ENCODE results near the gene MTFR2. TPM values are rescaled to one million over a fixed set of nuclear protein-coding genes. Genes with fewer than 3 reads are reported as not detected.
A peak's percentile ranks its signal among the peaks of the same experiment; 100 is the strongest.

The MTFR2 gene
- total and polyA plus RNA-seq, 2 of the 13 experiments (the other 11 are each of a cell fraction or from before 2014, with no cell fraction given): 6.7 to 10.7 TPM

DNA sequence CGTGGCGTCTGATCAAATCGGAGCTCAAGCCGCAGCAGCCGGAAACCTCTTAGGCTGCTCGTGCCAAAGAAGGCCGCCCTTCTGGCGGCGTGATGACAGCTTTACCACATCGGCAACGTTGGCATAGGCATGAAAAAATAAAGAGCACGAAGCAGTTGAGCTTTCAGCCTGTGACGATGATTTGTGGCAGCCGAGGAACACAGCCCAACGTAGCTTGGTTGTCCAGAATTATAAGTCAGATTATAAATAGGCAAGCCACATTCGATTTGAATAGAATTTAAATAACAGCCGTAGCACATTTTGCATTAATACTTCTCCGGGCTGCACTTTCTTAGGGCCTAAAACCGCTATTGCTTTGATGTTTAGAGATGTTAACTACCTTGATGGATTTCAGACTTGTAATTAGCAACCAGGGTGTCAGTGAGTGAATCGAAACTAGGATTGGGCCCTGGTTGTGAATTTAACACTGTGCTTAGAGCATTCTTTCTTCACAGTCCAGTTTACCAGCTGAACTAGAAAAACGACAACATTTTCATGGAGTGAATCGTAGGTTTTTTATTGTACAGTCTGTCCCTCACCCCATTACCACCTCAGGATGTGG lies 40.4 kb upstream of the MTFR2 start (continued):
- TF ChIP-seq POLR2AphosphoS2 (IDR thresholded peaks at IDR 0.05; ENCODE audit: low read depth, low read length) (no peak), ZFAT (CRISPR knock-in tag; conservative IDR thresholded peaks at IDR 0.05) (0 out of 2 replicates have a peak, but pooled peaks have one; percentile 66), ZFY (CRISPR knock-in tag; IDR thresholded peaks at IDR 0.05) (peak; percentile 54), ZNF256 (CRISPR knock-in tag; conservative IDR thresholded peaks at IDR 0.05) (0 out of 2 replicates have a peak, but pooled peaks have one; percentile 15), ZNF234 (CRISPR knock-in tag; conservative IDR thresholded peaks at IDR 0.05) (no peak), ZNF549 (CRISPR knock-in tag; IDR thresholded peaks at IDR 0.05) (peak; percentile 66; the same call in 1 of the 2 replicates), ZNF550 (CRISPR knock-in tag; IDR thresholded peaks at IDR 0.05; ENCODE audit: borderline replicate concordance) (no peak), MTF1 (CRISPR knock-in tag; IDR thresholded peaks at IDR 0.05) (0 out of 2 replicates have a peak, but pooled peaks have one; percentile 65), ZNF530 (CRISPR knock-in tag; IDR thresholded peaks at IDR 0.05; ENCODE audit: low read depth) (no peak), CREB1 (IDR thresholded peaks at IDR 0.05) (peak; percentile 22; the same call in 1 of the 2 replicates), CREB1 (CRISPR knock-in tag; IDR thresholded peaks at IDR 0.05) (no peak)
- TF ChIP-seq, protein P1, sequence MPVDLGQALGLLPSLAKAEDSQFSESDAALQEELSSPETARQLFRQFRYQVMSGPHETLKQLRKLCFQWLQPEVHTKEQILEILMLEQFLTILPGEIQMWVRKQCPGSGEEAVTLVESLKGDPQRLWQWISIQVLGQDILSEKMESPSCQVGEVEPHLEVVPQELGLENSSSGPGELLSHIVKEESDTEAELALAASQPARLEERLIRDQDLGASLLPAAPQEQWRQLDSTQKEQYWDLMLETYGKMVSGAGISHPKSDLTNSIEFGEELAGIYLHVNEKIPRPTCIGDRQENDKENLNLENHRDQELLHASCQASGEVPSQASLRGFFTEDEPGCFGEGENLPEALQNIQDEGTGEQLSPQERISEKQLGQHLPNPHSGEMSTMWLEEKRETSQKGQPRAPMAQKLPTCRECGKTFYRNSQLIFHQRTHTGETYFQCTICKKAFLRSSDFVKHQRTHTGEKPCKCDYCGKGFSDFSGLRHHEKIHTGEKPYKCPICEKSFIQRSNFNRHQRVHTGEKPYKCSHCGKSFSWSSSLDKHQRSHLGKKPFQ (CRISPR knock-in tag; IDR thresholded peaks at IDR 0.05; ENCODE audit: insufficient replicate concordance): peak; percentile 60
- TF ChIP-seq, protein P2, sequence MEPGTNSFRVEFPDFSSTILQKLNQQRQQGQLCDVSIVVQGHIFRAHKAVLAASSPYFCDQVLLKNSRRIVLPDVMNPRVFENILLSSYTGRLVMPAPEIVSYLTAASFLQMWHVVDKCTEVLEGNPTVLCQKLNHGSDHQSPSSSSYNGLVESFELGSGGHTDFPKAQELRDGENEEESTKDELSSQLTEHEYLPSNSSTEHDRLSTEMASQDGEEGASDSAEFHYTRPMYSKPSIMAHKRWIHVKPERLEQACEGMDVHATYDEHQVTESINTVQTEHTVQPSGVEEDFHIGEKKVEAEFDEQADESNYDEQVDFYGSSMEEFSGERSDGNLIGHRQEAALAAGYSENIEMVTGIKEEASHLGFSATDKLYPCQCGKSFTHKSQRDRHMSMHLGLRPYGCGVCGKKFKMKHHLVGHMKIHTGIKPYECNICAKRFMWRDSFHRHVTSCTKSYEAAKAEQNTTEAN (CRISPR knock-in tag; conservative IDR thresholded peaks at IDR 0.05): peak; percentile 62; the same call in 1 of the 2 replicates
- TF ChIP-seq, protein P3, sequence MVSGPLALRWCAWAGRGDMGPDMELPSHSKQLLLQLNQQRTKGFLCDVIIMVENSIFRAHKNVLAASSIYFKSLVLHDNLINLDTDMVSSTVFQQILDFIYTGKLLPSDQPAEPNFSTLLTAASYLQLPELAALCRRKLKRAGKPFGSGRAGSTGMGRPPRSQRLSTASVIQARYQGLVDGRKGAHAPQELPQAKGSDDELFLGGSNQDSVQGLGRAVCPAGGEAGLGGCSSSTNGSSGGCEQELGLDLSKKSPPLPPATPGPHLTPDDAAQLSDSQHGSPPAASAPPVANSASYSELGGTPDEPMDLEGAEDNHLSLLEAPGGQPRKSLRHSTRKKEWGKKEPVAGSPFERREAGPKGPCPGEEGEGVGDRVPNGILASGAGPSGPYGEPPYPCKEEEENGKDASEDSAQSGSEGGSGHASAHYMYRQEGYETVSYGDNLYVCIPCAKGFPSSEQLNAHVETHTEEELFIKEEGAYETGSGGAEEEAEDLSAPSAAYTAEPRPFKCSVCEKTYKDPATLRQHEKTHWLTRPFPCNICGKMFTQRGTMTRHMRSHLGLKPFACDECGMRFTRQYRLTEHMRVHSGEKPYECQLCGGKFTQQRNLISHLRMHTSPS (CRISPR knock-in tag; IDR thresholded peaks at IDR 0.05; ENCODE audit: low read depth): peak; percentile 33; the same call in 1 of the 2 replicates
- TF ChIP-seq, protein P4, sequence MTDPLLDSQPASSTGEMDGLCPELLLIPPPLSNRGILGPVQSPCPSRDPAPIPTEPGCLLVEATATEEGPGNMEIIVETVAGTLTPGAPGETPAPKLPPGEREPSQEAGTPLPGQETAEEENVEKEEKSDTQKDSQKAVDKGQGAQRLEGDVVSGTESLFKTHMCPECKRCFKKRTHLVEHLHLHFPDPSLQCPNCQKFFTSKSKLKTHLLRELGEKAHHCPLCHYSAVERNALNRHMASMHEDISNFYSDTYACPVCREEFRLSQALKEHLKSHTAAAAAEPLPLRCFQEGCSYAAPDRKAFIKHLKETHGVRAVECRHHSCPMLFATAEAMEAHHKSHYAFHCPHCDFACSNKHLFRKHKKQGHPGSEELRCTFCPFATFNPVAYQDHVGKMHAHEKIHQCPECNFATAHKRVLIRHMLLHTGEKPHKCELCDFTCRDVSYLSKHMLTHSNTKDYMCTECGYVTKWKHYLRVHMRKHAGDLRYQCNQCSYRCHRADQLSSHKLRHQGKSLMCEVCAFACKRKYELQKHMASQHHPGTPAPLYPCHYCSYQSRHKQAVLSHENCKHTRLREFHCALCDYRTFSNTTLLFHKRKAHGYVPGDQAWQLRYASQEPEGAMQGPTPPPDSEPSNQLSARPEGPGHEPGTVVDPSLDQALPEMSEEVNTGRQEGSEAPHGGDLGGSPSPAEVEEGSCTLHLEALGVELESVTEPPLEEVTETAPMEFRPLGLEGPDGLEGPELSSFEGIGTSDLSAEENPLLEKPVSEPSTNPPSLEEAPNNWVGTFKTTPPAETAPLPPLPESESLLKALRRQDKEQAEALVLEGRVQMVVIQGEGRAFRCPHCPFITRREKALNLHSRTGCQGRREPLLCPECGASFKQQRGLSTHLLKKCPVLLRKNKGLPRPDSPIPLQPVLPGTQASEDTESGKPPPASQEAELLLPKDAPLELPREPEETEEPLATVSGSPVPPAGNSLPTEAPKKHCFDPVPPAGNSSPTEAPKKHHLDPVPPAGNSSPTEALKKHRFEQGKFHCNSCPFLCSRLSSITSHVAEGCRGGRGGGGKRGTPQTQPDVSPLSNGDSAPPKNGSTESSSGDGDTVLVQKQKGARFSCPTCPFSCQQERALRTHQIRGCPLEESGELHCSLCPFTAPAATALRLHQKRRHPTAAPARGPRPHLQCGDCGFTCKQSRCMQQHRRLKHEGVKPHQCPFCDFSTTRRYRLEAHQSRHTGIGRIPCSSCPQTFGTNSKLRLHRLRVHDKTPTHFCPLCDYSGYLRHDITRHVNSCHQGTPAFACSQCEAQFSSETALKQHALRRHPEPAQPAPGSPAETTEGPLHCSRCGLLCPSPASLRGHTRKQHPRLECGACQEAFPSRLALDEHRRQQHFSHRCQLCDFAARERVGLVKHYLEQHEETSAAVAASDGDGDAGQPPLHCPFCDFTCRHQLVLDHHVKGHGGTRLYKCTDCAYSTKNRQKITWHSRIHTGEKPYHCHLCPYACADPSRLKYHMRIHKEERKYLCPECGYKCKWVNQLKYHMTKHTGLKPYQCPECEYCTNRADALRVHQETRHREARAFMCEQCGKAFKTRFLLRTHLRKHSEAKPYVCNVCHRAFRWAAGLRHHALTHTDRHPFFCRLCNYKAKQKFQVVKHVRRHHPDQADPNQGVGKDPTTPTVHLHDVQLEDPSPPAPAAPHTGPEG (CRISPR knock-in tag; IDR thresholded peaks at IDR 0.05): 0 out of 2 replicates have a peak, but pooled peaks have one; percentile 10
- TF ChIP-seq, protein P5, sequence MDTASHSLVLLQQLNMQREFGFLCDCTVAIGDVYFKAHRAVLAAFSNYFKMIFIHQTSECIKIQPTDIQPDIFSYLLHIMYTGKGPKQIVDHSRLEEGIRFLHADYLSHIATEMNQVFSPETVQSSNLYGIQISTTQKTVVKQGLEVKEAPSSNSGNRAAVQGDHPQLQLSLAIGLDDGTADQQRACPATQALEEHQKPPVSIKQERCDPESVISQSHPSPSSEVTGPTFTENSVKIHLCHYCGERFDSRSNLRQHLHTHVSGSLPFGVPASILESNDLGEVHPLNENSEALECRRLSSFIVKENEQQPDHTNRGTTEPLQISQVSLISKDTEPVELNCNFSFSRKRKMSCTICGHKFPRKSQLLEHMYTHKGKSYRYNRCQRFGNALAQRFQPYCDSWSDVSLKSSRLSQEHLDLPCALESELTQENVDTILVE (CRISPR knock-in tag; IDR thresholded peaks at IDR 0.05): no peak

Measured in HepG2 (cell line).